Testis (tissue), 3 donors: ENCODE measurements around the gene EDEM2. TPM values are rescaled to one million over a fixed set of nuclear protein-coding genes. Genes with fewer than 3 reads are reported as not detected.

ENCODE experiments used
- DNase-seq: peaks from one replicate; pipeline ENCODE4 v3.0.0-alpha.2; 2019
- H3K27ac ChIP-seq, 2 donors: fragments of 200-600 bp; sonication (generic); one replicate each; pipeline ENCODE4 v1.5.1; 2019
- H3K27me3 ChIP-seq: fragments of 200-600 bp; sonication (generic); one replicate; pipeline ENCODE4 v1.5.1; 2019
- H3K36me3 ChIP-seq: fragments of 200-600 bp; sonication (generic); one replicate; pipeline ENCODE4 v1.5.1; 2017; ENCODE audit warnings: low read depth; ENCODE audit errors: missing control alignments
- H3K4me1 ChIP-seq: fragments of 200-600 bp; sonication (generic); one replicate; pipeline ENCODE4 v1.5.1; 2019
- H3K4me3 ChIP-seq, 2 donors: fragments of 200-600 bp; sonication (generic); one replicate each; pipeline ENCODE4 v1.5.1; 2017 to 2019
- H3K9me3 ChIP-seq: fragments of 200-600 bp; sonication (generic); one replicate; pipeline ENCODE4 v1.5.1; 2017
- POLR2A ChIP-seq: fragments of 450-650 bp; IDR thresholded peaks from one replicate; pipeline ENCODE4 v1.6.1; 2017; ENCODE audit warnings: antibody characterized with exemption, mild to moderate bottlenecking, moderate library complexity
- WGBS, 2 donors: methylation state at CpG; one replicate each; pipeline ENCODE4 v1.1.5; 2018; 5-methylcytosine and 5-hydroxymethylcytosine counted together
- intact Hi-C: fragments of 100-400 bp; cut with DNase I; formaldehyde crosslinking; loops from one replicate; pipeline ENCODE4 v1.15.1; 2023; ENCODE audit warnings: low total_unique reads
- polyA plus RNA-seq: library from polyadenylated mRNA; stranded (reverse); fragments of 350-450 nt; fragmentation: Illumina TruSeq; extraction: RNeasy Lipid Tissue Mini Kit (QIAGEN cat#74804); gene quantifications from one replicate; pipeline ENCODE4 v1.2.3, GENCODE V29; 2014; ENCODE audit warnings: low read depth, low replicate concordance; ENCODE audit not compliant: insufficient read depth
- total RNA-seq, 2 donors: library from RNA; depleted of rRNA; stranded (reverse); fragments of >200 nt; gene quantifications; one replicate each; pipeline ENCODE4 v1.2.3, GENCODE V29; 2016
- TF ChIP-seq, protein P1 (sequence below), 3 experiments: fragments of 450-650 bp in 2 of 3; fragments of 200-600 bp in 1 of 3; sonication (generic) in 1 of 3; IDR thresholded peaks; one replicate each; pipeline ENCODE4 v1.5.1; 2016 to 2019; ENCODE audit warnings: antibody characterized with exemption in 3 of 3, mild to moderate bottlenecking in 2 of 3, moderate library complexity in 1 of 3

The EDEM2 gene
- total and polyA plus RNA-seq, 3 donors from 2014 or later, result 14.0 to 16.9 (median 15.7) TPM

DNA sequence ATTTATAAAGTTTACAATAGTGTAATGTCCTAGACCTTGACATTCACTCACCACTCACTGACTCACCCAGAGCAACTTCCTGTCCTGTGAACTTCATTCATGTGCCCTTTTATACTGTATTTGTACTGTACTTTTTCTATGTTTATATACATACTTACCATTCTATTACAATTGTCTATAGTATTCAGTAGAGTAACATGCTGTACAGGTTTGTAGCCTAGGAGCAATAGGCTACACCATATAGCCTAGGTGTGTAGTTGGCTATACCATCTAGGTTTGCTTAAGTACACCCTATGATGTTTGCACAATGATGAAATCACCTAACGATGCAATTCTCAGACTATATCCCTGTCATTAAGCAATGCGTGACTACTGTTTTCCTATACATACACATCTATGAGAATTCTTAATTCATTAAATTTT lies 17.5 kb downstream of the EDEM2 start:
- whole genome bisulfite sequencing, 2 donors, result 93 to 96% methylated on average over 2 of the region's 2 CpGs
- H3K9me3 ChIP-seq, result no peaks in the 10 kb centered on the region
- no peaks in the 10 kb centered on the region for H3K27me3 ChIP-seq
- no peak for DNase-seq
- H3K27ac ChIP-seq, result no peak overlapping the region
- H3K4me1 ChIP-seq, result peaks cover 6% of the 10 kb centered on the region
- TF ChIP-seq, protein P1, sequence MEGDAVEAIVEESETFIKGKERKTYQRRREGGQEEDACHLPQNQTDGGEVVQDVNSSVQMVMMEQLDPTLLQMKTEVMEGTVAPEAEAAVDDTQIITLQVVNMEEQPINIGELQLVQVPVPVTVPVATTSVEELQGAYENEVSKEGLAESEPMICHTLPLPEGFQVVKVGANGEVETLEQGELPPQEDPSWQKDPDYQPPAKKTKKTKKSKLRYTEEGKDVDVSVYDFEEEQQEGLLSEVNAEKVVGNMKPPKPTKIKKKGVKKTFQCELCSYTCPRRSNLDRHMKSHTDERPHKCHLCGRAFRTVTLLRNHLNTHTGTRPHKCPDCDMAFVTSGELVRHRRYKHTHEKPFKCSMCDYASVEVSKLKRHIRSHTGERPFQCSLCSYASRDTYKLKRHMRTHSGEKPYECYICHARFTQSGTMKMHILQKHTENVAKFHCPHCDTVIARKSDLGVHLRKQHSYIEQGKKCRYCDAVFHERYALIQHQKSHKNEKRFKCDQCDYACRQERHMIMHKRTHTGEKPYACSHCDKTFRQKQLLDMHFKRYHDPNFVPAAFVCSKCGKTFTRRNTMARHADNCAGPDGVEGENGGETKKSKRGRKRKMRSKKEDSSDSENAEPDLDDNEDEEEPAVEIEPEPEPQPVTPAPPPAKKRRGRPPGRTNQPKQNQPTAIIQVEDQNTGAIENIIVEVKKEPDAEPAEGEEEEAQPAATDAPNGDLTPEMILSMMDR (IDR thresholded peaks at IDR 0.05), result no peak
- TF ChIP-seq POLR2A, result no peak
- intact Hi-C loops, result no loop called here
- no peaks in the 10 kb centered on the region for H3K36me3 ChIP-seq
- no peak overlapping the region for H3K4me3 ChIP-seq

DNA sequence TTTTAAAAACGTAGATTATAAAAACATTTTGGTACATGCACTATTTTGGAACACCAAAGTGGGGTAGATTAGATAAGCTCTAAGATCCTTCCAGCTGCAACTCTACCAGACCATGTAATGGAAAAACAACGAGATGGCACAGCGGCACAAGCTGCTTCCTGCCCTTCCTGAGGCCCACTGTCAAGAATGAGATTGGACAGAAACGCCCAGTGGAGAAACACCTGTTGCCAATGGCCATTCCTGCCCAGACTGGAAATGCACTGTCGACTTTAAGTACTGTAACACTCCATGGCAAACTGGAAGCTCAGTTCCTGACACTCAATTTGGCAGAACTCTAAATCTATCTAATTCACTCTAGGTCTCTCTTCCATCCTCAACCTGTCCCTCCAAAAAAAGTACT lies 21.4 kb downstream of the EDEM2 start:
- no peaks in the 10 kb centered on the region for H3K9me3 ChIP-seq
- H3K4me1 ChIP-seq, result no peaks in the 10 kb centered on the region
- H3K27me3 ChIP-seq, result no peaks in the 10 kb centered on the region
- DNase-seq, result no peak
- no peak overlapping the region for H3K27ac ChIP-seq
- no peaks in the 10 kb centered on the region for H3K36me3 ChIP-seq
- intact Hi-C loops, result no loop called here
- H3K4me3 ChIP-seq, result no peak overlapping the region
- 88 to 90% methylated on average over 5 of the region's 5 CpGs for WGBS, 2 donors
- no peak for TF ChIP-seq POLR2A
- TF ChIP-seq, protein P1 (IDR thresholded peaks at IDR 0.05), result no peak

DNA sequence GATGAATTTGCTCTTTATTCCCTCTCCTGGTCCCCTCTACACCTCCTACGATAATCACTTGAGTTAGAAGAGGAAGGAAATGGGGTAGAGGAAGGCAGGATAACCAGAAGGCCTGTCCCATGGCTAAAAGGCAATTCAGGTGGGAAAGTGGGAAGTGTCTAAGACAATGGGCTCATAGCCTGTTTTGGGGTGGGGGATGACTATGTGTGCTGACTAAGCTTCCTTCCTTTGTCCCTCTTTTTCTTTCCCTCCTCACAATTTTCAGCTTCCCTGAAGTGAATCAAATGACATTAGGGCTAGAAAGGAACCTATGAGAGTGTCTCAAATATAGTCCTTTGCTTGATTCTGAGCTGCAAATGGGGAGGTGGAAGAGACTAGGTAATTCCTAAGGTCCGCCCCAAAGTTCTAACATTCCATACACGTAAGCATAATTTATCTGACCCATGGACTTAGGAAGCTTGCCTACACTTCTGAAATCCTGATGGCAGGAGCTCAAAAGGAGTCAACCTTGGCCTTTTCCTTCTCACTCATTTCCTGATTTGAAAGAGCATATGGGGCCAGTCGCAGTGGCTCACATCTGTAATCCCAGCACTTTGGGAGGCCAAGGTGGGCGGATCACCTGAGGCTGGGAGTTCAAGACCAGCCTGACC lies 24.3 kb downstream of the EDEM2 start:
- H3K27me3 ChIP-seq, result no peaks in the 10 kb centered on the region
- TF ChIP-seq POLR2A, result no peak
- TF ChIP-seq, protein P1 (IDR thresholded peaks at IDR 0.05), result no peak
- H3K4me1 ChIP-seq, result no peaks in the 10 kb centered on the region
- no peak for DNase-seq
- no peak overlapping the region for H3K27ac ChIP-seq
- intact Hi-C loops, result no loop called here
- 84 to 87% methylated on average over 4 to 5 of the region's 5 CpGs for WGBS, 2 donors
- no peak overlapping the region for H3K4me3 ChIP-seq
- no peaks in the 10 kb centered on the region for H3K36me3 ChIP-seq
- H3K9me3 ChIP-seq, result no peaks in the 10 kb centered on the region

DNA sequence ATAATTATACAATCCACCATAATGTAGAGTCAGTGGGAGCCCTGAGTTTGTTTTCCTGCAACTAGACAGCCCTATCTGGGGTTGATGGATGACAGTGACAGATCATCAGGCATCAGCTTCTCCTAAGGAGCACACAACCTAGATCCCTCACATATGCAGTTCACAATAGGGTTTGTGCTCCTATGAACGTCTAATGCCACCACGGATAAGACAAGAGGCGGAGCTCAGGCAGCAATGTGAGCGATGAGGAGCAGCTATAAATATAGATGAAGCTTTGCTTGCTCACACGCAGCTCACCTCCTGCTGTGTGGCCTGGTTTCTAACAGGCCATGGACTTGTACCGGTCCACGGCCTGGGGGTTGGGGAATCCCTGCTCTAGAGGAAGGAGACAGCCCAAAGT lies 25.9 kb downstream of the EDEM2 start:
- no peak overlapping the region for H3K4me3 ChIP-seq
- no peak overlapping the region for H3K27ac ChIP-seq
- DNase-seq, result no peak
- 89 to 97% methylated on average over 7 of the region's 7 CpGs for WGBS, 2 donors
- H3K4me1 ChIP-seq, result no peaks in the 10 kb centered on the region
- intact Hi-C loops, result no loop called here
- H3K9me3 ChIP-seq, result no peaks in the 10 kb centered on the region
- TF ChIP-seq, protein P1 (IDR thresholded peaks at IDR 0.05), result no peak
- TF ChIP-seq POLR2A, result no peak
- no peaks in the 10 kb centered on the region for H3K36me3 ChIP-seq
- H3K27me3 ChIP-seq, result no peaks in the 10 kb centered on the region
